IMR-90 (cell line): ENCODE measurements around the gene RAB42. TPM values are rescaled to one million over a fixed set of nuclear protein-coding genes. Genes with fewer than 3 reads are reported as not detected.

Experiments
- ATAC-seq: fragments of 200-7000 bp; cut with Tn5 transposase; 2 replicates; pipeline ENCODE4 v1.9.1; 2020; ENCODE audit warnings: low read depth, mild to moderate bottlenecking, moderate library complexity
- BruUV-seq: library from RNA; stranded (reverse); fragments of 400-500 nt; replicated peaks from 2 replicates; lab custom pipeline; 2021; lab: Mats Ljungman, UMichigan
- CTCF ChIA-PET: fragments of 300-600 bp; formaldehyde crosslinking; extraction: SDS; loops from one replicate; lab custom pipeline; 2021; ENCODE audit warnings: antibody characterized with exemption; lab: Yijun Ruan, JAX
- POLR2A ChIA-PET: fragments of 300-600 bp; sonication (Branson Sonifier 250); formaldehyde crosslinking; loops from one replicate; lab custom pipeline; 2022; ENCODE audit warnings: antibody characterized with exemption; ENCODE audit not compliant: unreplicated experiment; lab: Charles Lee
- DNase-seq: peaks from one replicate; pipeline ENCODE4 v3.0.0; 2013
- H2AFZ ChIP-seq: replicated peaks from 2 replicates; pipeline ENCODE3; 2013; ENCODE audit warnings: low read length, mild to moderate bottlenecking; ENCODE audit not compliant: poor library complexity
- H2AK5ac ChIP-seq: 2 replicates; pipeline ENCODE4 v1.6.1; 2013; ENCODE audit warnings: low read depth, low read length, inconsistent platforms
- H2AK9ac ChIP-seq: replicated peaks from 2 replicates; pipeline ENCODE3; 2013; ENCODE audit warnings: mild to moderate bottlenecking, low read depth, low read length, moderate library complexity; ENCODE audit not compliant: poor library complexity
- H2BK120ac ChIP-seq: 2 replicates; pipeline ENCODE4 v1.6.1; 2013; ENCODE audit warnings: low read depth, low read length, inconsistent platforms
- H2BK15ac ChIP-seq: 3 replicates; pipeline ENCODE4 v1.6.1; 2013; ENCODE audit warnings: low read depth, low read length, inconsistent platforms
- H2BK20ac ChIP-seq: 2 replicates; pipeline ENCODE4 v1.6.1; 2013; ENCODE audit warnings: low read depth, mild to moderate bottlenecking, inconsistent platforms, low read length, moderate library complexity
- H2BK5ac ChIP-seq: 2 replicates; pipeline ENCODE4 v1.6.1; 2013; ENCODE audit warnings: mild to moderate bottlenecking, low read depth, low read length, inconsistent platforms; ENCODE audit not compliant: poor library complexity, severe bottlenecking
- H3K14ac ChIP-seq: replicated peaks from 2 replicates; pipeline ENCODE4 v1.6.1; 2013; ENCODE audit warnings: low read depth, low read length, inconsistent platforms
- H3K18ac ChIP-seq: 2 replicates; pipeline ENCODE4 v1.6.1; 2013; ENCODE audit warnings: low read depth, low read length, control low read depth
- H3K23ac ChIP-seq: 2 replicates; pipeline ENCODE4 v1.6.1; 2013; ENCODE audit warnings: low read depth, low read length, inconsistent platforms
- H3K27ac ChIP-seq: 2 replicates; pipeline ENCODE4 v1.5.1; 2013; ENCODE audit warnings: mild to moderate bottlenecking, control low read depth, low read length; ENCODE audit not compliant: insufficient read depth
- H3K27me3 ChIP-seq: 2 replicates; pipeline ENCODE4 v1.6.1; 2013; ENCODE audit warnings: low read length; ENCODE audit not compliant: control insufficient read depth, insufficient read depth
- H3K36me3 ChIP-seq: 2 replicates; pipeline ENCODE4 v1.6.1; 2013; ENCODE audit warnings: low read length, mixed read lengths; ENCODE audit not compliant: control insufficient read depth, insufficient read depth
- H3K4ac ChIP-seq: 2 replicates; pipeline ENCODE4 v1.6.1; 2013; ENCODE audit warnings: low read depth, low read length, inconsistent platforms
- H3K4me1 ChIP-seq: 2 replicates; pipeline ENCODE4 v1.6.1; 2013; ENCODE audit warnings: low read length, mixed read lengths; ENCODE audit not compliant: control insufficient read depth, insufficient read depth
- H3K4me2 ChIP-seq: 2 replicates; pipeline ENCODE4 v1.6.1; 2013; ENCODE audit warnings: low read depth, mild to moderate bottlenecking, control low read depth, low read length, moderate library complexity
- H3K4me3 ChIP-seq: 2 replicates; pipeline ENCODE4 v1.5.1; 2013; ENCODE audit warnings: low read depth, mild to moderate bottlenecking, control low read depth, low read length, moderate library complexity; ENCODE audit not compliant: insufficient read depth
- H3K56ac ChIP-seq: 2 replicates; pipeline ENCODE4 v1.6.1; 2013; ENCODE audit warnings: low read length, inconsistent platforms; ENCODE audit not compliant: insufficient read depth; ENCODE audit errors: extremely low read depth
- H3K79me1 ChIP-seq, 2 experiments: 2 replicates each; pipeline ENCODE4 v1.6.1; 2013; ENCODE audit warnings: low read length in 2 of 2, inconsistent platforms in 1 of 2, low read depth in 1 of 2
- H3K9ac ChIP-seq: 2 replicates; pipeline ENCODE4 v1.6.1; 2013; ENCODE audit warnings: low read depth, low read length, control low read depth
- H3K9me1 ChIP-seq: 2 replicates; pipeline ENCODE4 v1.6.1; 2013; ENCODE audit warnings: low read length, inconsistent platforms; ENCODE audit not compliant: insufficient read depth
- H3K9me3 ChIP-seq: 2 replicates; pipeline ENCODE4 v1.6.1; 2013; ENCODE audit warnings: low read length; ENCODE audit not compliant: control insufficient read depth, insufficient read depth
- H4K20me1 ChIP-seq: 2 replicates; pipeline ENCODE4 v1.6.1; 2013; ENCODE audit warnings: low read length, inconsistent platforms; ENCODE audit not compliant: insufficient read depth
- H4K5ac ChIP-seq: 2 replicates; pipeline ENCODE4 v1.6.1; 2013; ENCODE audit warnings: mild to moderate bottlenecking, low read depth, low read length, control low read depth
- H4K8ac ChIP-seq, 2 experiments: 2 replicates each; pipeline ENCODE4 v1.6.1; 2013; ENCODE audit warnings: low read depth in 2 of 2, low read length in 2 of 2, control low read depth in 1 of 2, inconsistent platforms in 1 of 2
- H4K91ac ChIP-seq: 2 replicates; pipeline ENCODE4 v1.6.1; 2013; ENCODE audit warnings: low read depth, low read length, inconsistent platforms; ENCODE audit not compliant: insufficient read depth
- BHLHE40 ChIP-seq: fragments of 150-350 bp; IDR thresholded peaks from 2 replicates; pipeline ENCODE4 v1.6.1; 2016; ENCODE audit warnings: mild to moderate bottlenecking, low read depth, low read length
- CHD1 ChIP-seq: IDR thresholded peaks from 2 replicates; pipeline ENCODE4 v1.6.1; 2012; ENCODE audit warnings: low read depth, low read length, improper control_type of control experiment
- FOS ChIP-seq: fragments of 150-350 bp; IDR thresholded peaks from 2 replicates; pipeline ENCODE4 v1.6.1; 2016; ENCODE audit warnings: low read depth, low read length
- MAFK ChIP-seq: IDR thresholded peaks from 2 replicates; pipeline ENCODE4 v1.6.1; 2012; ENCODE audit warnings: low read depth, low read length, improper control_type of control experiment
- MXI1 ChIP-seq: IDR thresholded peaks from 2 replicates; pipeline ENCODE4 v1.6.1; 2012; ENCODE audit warnings: low read depth, mild to moderate bottlenecking, low read length, moderate library complexity, borderline replicate concordance
- POLR2A ChIP-seq: IDR thresholded peaks from 2 replicates; pipeline ENCODE4 v1.6.1; 2012; ENCODE audit warnings: mild to moderate bottlenecking, low read depth, low read length
- RAD21 ChIP-seq: IDR thresholded peaks from 2 replicates; pipeline ENCODE4 v1.6.1; 2012; ENCODE audit warnings: low read length, improper control_type of control experiment
- RFX5 ChIP-seq: IDR thresholded peaks from 2 replicates; pipeline ENCODE4 v1.8.0; 2012; ENCODE audit warnings: low read depth, mild to moderate bottlenecking, low read length, moderate library complexity
- SMC3 ChIP-seq: fragments of 150-350 bp; IDR thresholded peaks from 2 replicates; pipeline ENCODE4 v1.6.1; 2016; ENCODE audit warnings: low read depth, mild to moderate bottlenecking, antibody characterized with exemption, low read length, moderate library complexity
- WGBS, 2 experiments: methylation state at CpG; one replicate each; pipeline versions ENCODE4 v1.1.5 to v1.1.7; 2013; ENCODE audit warnings: missing lambda C conversion rate in 2 of 2; ENCODE audit not compliant: insufficient read length in 1 of 2; ENCODE audit errors: extremely low coverage in 2 of 2; 5-methylcytosine and 5-hydroxymethylcytosine counted together
- dilution Hi-C: fragments of 300-500 bp; cut with HindIII; formaldehyde crosslinking; loops from one replicate; pipeline ENCODE4 v1.14.3; 2018; ENCODE audit warnings: low sequenced_read_pairs; ENCODE audit not compliant: unreplicated experiment
- in situ Hi-C: fragments of 300-500 bp; cut with MboI; formaldehyde crosslinking; loops from 3 replicates; pipeline ENCODE4 v1.14.3; 2019; ENCODE audit warnings: low sequenced_read_pairs, inconsistent platforms, mixed read lengths
- intact Hi-C: fragments of 100-400 bp; cut with micrococcal nuclease; formaldehyde crosslinking; loops from 2 replicates; pipeline ENCODE4 v1.10.0; 2022
- polyA plus RNA-seq, 3 experiments: library from polyadenylated mRNA; depleted of rRNA; stranded (reverse); fragments of >200 nt; gene quantifications; 2 replicates each; pipeline ENCODE4 v1.2.3, GENCODE V29; 2012; ENCODE audit warnings: low replicate concordance in 1 of 3
- total RNA-seq: library from RNA; depleted of rRNA; stranded (reverse); fragments of >200 nt; gene quantifications from 2 replicates; pipeline ENCODE4 v1.2.3, GENCODE V29; 2012
- TF ChIP-seq, protein P1 (sequence below): fragments of 150-350 bp; IDR thresholded peaks from 2 replicates; pipeline ENCODE4 v1.6.1; 2016; ENCODE audit warnings: low read depth, mild to moderate bottlenecking, low read length, moderate library complexity, borderline replicate concordance
- TF ChIP-seq, protein P2 (sequence below): conservative IDR thresholded peaks from 2 replicates; pipeline ENCODE4 v1.5.1; 2012; ENCODE audit warnings: mild to moderate bottlenecking, low read depth, low read length, improper control_type of control experiment

The RAB42 gene
- total and polyA plus RNA-seq, 2 of the 4 experiments (the other 2 are of a cell fraction): 0.77 to 0.90 TPM

- TF ChIP-seq, protein P1, sequence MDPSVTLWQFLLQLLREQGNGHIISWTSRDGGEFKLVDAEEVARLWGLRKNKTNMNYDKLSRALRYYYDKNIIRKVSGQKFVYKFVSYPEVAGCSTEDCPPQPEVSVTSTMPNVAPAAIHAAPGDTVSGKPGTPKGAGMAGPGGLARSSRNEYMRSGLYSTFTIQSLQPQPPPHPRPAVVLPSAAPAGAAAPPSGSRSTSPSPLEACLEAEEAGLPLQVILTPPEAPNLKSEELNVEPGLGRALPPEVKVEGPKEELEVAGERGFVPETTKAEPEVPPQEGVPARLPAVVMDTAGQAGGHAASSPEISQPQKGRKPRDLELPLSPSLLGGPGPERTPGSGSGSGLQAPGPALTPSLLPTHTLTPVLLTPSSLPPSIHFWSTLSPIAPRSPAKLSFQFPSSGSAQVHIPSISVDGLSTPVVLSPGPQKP: no peak
Observed at GRCh38 chr1:28577738-28578536, 14.1 kb upstream of the RAB42 start (continued).

DNA sequence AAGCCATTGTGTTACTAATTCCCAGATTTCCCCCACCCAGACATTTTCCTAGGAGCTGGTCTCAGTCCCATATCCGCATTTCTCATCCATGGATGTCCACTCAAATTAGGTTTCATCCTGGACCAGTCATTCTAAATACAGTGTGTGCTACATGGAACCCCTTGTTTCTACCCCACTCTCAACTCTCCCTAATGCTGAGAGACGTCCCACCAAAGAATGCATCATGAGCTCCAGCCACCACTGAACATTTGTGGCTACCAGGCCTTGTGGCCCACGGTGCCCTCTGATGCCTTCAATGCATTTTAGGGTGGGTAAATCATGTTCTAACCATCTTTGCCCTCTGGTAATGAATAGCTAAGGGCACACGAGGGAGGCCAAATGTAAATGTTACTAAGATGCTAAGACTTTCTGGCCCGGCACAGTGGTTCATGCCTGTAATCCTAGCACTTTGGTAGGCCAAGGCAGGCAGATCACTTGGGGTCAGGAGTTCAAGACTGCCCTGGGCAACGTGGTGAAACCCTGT, 13.3 kb upstream of the RAB42 start:
- Histone ChIP-seq H2AK9ac (no peak overlapping the region), H2BK5ac (no peak overlapping the region), H3K4me2 (no peak overlapping the region), H2BK15ac (no peak overlapping the region), H3K4me1 (peaks cover 6% of the 10 kb centered on the region; the same call in 1 of the 2 replicates), H3K9me1 (peaks cover 7% of the 10 kb centered on the region; the same call in 1 of the 2 replicates), H3K79me1 (peaks cover 13 to 35% of the 10 kb centered on the region in 2 experiments), H3K27me3 (no peaks in the 10 kb centered on the region), H2BK120ac (no peak overlapping the region), H4K8ac (no peak overlapping the region), H4K91ac (no peak overlapping the region), H4K20me1 (peaks cover 44% of the 10 kb centered on the region), H2BK20ac (no peak overlapping the region), H3K4me3 (no peak overlapping the region), H2AK5ac (no peak overlapping the region), H3K4ac (0 out of 2 replicates have a peak overlapping the region, but pooled peaks have one; percentile 35), H3K9me3 (no peaks in the 10 kb centered on the region), H3K18ac (no peak overlapping the region), H3K36me3 (peaks cover 42% of the 10 kb centered on the region), H3K14ac (no peak overlapping the region), H4K5ac (no peak overlapping the region), H3K23ac (no peak overlapping the region), H3K9ac (no peak overlapping the region), H3K27ac (no peak overlapping the region), H3K56ac (no peak overlapping the region), H2AFZ (no peak overlapping the region)
- ChIA-PET POLR2A (interaction anchor here (0.5 to 1.1 kb wide), 2 partner anchors 21 to 24 kb away, joined by 5 to 9 read pairs; no protein-coding TSS in a partner anchor), CTCF (interaction anchor here (1.1 kb wide), 1 partner anchor 24 kb away, joined by 3 read pairs; no protein-coding TSS in a partner anchor)
- intact Hi-C loops (no loop called here), dilution Hi-C loops (no loop called here), in situ Hi-C loops (no loop called here)
- no peak for ATAC-seq
- WGBS, 2 experiments: 84% methylated on average over 5 of the region's 6 CpGs; no CpG with 5 or more reads in 1 of the 2 experiments
- BruUV-seq: no TSS peak
- no peak for DNase-seq
- TF ChIP-seq, protein P2, sequence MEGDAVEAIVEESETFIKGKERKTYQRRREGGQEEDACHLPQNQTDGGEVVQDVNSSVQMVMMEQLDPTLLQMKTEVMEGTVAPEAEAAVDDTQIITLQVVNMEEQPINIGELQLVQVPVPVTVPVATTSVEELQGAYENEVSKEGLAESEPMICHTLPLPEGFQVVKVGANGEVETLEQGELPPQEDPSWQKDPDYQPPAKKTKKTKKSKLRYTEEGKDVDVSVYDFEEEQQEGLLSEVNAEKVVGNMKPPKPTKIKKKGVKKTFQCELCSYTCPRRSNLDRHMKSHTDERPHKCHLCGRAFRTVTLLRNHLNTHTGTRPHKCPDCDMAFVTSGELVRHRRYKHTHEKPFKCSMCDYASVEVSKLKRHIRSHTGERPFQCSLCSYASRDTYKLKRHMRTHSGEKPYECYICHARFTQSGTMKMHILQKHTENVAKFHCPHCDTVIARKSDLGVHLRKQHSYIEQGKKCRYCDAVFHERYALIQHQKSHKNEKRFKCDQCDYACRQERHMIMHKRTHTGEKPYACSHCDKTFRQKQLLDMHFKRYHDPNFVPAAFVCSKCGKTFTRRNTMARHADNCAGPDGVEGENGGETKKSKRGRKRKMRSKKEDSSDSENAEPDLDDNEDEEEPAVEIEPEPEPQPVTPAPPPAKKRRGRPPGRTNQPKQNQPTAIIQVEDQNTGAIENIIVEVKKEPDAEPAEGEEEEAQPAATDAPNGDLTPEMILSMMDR: no peak
- TF ChIP-seq SMC3: no peak
- TF ChIP-seq CHD1: no peak
- no peak for TF ChIP-seq MXI1
- no peak for TF ChIP-seq MAFK
- no peak for TF ChIP-seq FOS
- TF ChIP-seq, protein P1: no peak
- TF ChIP-seq BHLHE40: no peak
- TF ChIP-seq POLR2A: no peak
- TF ChIP-seq RFX5: no peak
- TF ChIP-seq RAD21: no peak
